Endodermal cell (in vitro differentiated cells): ENCODE results near the gene UXT. TPM values are rescaled to one million over a fixed set of nuclear protein-coding genes. Genes with fewer than 3 reads are reported as not detected.

Source experiments
- DNase-seq: peaks from one replicate; pipeline ENCODE4 v3.0.0-alpha.2; 2017
- H3K27ac ChIP-seq: 2 replicates; pipeline ENCODE4 v1.5.1; 2013; ENCODE audit warnings: mild to moderate bottlenecking, low read depth, low read length, moderate library complexity
- H3K27me3 ChIP-seq: 2 replicates; pipeline ENCODE4 v1.6.1; 2013; ENCODE audit warnings: mild to moderate bottlenecking, low read length, moderate library complexity; ENCODE audit not compliant: insufficient read depth, control insufficient read depth, poor library complexity, severe bottlenecking
- H3K36me3 ChIP-seq: 2 replicates; pipeline ENCODE4 v1.7.0; 2013; ENCODE audit warnings: mild to moderate bottlenecking, low read length, moderate library complexity; ENCODE audit not compliant: control insufficient read depth, insufficient read depth
- H3K4me1 ChIP-seq: one replicate; pipeline ENCODE4 v1.7.0; 2013; ENCODE audit warnings: low read length; ENCODE audit not compliant: control insufficient read depth, insufficient read depth
- H3K4me3 ChIP-seq: 2 replicates; pipeline ENCODE4 v1.5.1; 2013; ENCODE audit warnings: mild to moderate bottlenecking, low read length, moderate library complexity
- H3K9ac ChIP-seq: 2 replicates; pipeline ENCODE4 v1.6.1; 2013; ENCODE audit warnings: mild to moderate bottlenecking, low read length, moderate library complexity; ENCODE audit not compliant: poor library complexity, severe bottlenecking; ENCODE audit errors: extremely low read depth
- H3K9me3 ChIP-seq: 2 replicates; pipeline ENCODE4 v1.6.1; 2013; ENCODE audit warnings: mild to moderate bottlenecking, low read length, moderate library complexity; ENCODE audit not compliant: control insufficient read depth
- H3K27ac Mint-ChIP-seq: 2 replicates; pipeline ENCODE4 v1.8.0; 2020; ENCODE audit warnings: mixed read lengths
- H3K27me3 Mint-ChIP-seq: 2 replicates; pipeline ENCODE4 v1.8.0; 2021; ENCODE audit warnings: mild to moderate bottlenecking, mixed read lengths; ENCODE audit not compliant: insufficient read depth
- H3K36me3 Mint-ChIP-seq: 2 replicates; pipeline ENCODE4 v1.8.0; 2020; ENCODE audit warnings: low read depth, mixed read lengths
- H3K4me1 Mint-ChIP-seq: 2 replicates; pipeline ENCODE4 v1.8.0; 2020; ENCODE audit warnings: mixed read lengths
- H3K4me3 Mint-ChIP-seq: 2 replicates; pipeline ENCODE4 v1.8.0; 2020; ENCODE audit warnings: mild to moderate bottlenecking, moderate library complexity, mixed read lengths
- H3K9me3 Mint-ChIP-seq: 2 replicates; pipeline ENCODE4 v1.8.0; 2020; ENCODE audit warnings: mild to moderate bottlenecking, mixed read lengths
- WGBS, 2 experiments: methylation state at CpG; one replicate each; pipeline versions ENCODE4 v1.1.5 to v1.1.7; 2013; ENCODE audit warnings: missing lambda C conversion rate in 2 of 2, mixed read lengths in 1 of 2; ENCODE audit not compliant: insufficient coverage in 1 of 2, insufficient read length in 1 of 2; 5-methylcytosine and 5-hydroxymethylcytosine counted together
- total RNA-seq, 2 donors: library from RNA; stranded (reverse); fragmentation: NEBNext Ultra II Directional in 1 of 2; extraction: Animal tissue kit (Norgen Biotek cat#: 25700) in 1 of 2; gene quantifications; 2 replicates in 1 of 2; 3 replicates in 1 of 2; pipeline ENCODE4 v1.2.1, GENCODE V29; 2021
- TF ChIP-seq, protein P1 (sequence below): fragments of 200-600 bp; sonication (generic); conservative IDR thresholded peaks from 2 replicates; pipeline ENCODE4 v1.5.0; 2021; ENCODE audit warnings: antibody characterized with exemption, mild to moderate bottlenecking

The UXT gene
- total RNA-seq, 2 donors from 2014 or later, result 83.7 to 99.9 TPM

DNA sequence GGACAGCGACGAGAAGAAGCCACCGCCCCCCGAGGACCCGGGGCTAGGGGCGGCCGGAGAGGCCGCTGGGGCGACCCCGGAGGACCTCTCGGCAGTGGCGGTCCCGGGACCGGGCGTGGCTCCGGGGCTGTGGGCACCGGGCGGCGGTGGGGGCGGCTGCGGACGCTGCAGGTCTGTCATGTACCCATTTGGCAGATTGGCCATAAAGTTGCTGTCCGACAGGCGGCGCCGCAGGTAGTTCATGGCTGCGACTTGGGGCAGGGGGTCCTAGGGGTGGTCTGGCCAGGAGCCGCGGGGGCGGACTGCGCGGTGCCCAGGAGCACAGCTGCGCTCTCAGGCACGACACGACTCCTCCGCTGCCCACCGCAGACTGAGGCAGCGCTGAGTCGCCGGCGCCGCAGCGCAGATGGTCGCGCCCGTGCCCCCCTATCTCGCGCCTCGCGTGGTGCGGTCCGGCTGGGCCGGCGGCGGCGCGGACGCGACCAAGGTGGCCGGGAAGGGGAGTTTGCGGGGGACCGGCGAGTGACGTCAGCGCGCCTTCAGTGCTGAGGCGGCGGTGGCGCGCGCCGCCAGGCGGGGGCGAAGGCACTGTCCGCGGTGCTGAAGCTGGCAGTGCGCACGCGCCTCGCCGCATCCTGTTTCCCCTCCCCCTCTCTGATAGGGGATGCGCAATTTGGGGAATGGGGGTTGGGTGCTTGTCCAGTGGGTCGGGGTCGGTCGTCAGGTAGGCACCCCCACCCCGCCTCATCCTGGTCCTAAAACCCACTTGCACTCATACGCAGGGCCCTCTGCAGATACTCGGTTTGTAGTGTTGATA lies 39.3 kb downstream of the UXT start, which contains the start of gene SYN1:
SYN1 (minus strand) TSS at position 372 of the 817 bp plus-strand sequence; CDS start at position 243, 129 bp downstream.
- H3K27ac ChIP-seq, result no peak within 1 kb of the TSS
- no peak within 1 kb of the TSS for H3K27ac Mint-ChIP-seq
- H3K4me1 ChIP-seq, result no peaks in the 10 kb centered on the region
- H3K27me3 Mint-ChIP-seq, result peaks cover 34% of the 10 kb centered on the region
- WGBS, 2 experiments, result 2 to 20% methylated on average over 1 to 71 of the region's 88 CpGs
- H3K4me3 ChIP-seq, result peak within 1 kb of the TSS; percentile 53
- DNase-seq, result peak; percentile 88
- no peaks in the 10 kb centered on the region for H3K36me3 Mint-ChIP-seq
- H3K9ac ChIP-seq, result no peak within 1 kb of the TSS
- TF ChIP-seq, protein P1, sequence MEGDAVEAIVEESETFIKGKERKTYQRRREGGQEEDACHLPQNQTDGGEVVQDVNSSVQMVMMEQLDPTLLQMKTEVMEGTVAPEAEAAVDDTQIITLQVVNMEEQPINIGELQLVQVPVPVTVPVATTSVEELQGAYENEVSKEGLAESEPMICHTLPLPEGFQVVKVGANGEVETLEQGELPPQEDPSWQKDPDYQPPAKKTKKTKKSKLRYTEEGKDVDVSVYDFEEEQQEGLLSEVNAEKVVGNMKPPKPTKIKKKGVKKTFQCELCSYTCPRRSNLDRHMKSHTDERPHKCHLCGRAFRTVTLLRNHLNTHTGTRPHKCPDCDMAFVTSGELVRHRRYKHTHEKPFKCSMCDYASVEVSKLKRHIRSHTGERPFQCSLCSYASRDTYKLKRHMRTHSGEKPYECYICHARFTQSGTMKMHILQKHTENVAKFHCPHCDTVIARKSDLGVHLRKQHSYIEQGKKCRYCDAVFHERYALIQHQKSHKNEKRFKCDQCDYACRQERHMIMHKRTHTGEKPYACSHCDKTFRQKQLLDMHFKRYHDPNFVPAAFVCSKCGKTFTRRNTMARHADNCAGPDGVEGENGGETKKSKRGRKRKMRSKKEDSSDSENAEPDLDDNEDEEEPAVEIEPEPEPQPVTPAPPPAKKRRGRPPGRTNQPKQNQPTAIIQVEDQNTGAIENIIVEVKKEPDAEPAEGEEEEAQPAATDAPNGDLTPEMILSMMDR, result no peak
- no peaks in the 10 kb centered on the region for H3K27me3 ChIP-seq
- peak within 1 kb of the TSS; percentile 39 for H3K4me3 Mint-ChIP-seq
- H3K9me3 Mint-ChIP-seq, result peaks cover 66% of the 10 kb centered on the region
- no peaks in the 10 kb centered on the region for H3K4me1 Mint-ChIP-seq
- no peaks in the 10 kb centered on the region for H3K9me3 ChIP-seq
- no peaks in the 10 kb centered on the region for H3K36me3 ChIP-seq

DNA sequence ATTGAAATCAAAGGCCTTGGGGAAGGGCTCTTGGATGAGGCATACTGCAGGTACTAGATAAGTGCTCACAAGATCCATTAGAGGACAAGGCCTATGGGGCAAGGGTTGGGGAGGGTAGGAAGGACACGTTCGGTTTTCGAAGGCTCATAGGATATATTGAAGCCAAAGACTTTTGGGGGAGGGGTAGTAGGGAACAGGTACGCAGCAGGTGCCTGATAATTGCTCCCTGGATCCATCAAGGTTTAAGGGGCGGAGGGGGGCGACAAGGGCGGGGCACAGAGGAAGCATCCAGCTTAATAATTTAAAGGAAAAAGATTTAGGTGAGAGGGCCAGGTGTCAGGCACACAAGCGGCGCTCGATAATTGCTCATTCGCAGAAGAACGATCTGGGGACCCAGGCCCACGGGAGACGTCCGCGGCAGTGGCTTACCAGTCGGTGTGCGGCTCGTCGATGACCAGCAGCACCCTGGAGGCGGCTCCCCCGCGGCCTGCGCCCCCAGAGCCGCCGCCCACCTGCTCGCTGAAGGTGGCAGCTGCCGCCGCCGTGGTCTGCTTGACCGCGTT lies 40.0 kb downstream of the UXT start:
- H3K27ac Mint-ChIP-seq, result no peak overlapping the region
- 43% methylated on average over 32 of the region's 32 CpGs; no CpG with 5 or more reads in 1 of the 2 experiments for WGBS, 2 experiments
- H3K4me3 ChIP-seq, result peak overlapping the region; percentile 53
- no peak overlapping the region for H3K9ac ChIP-seq
- H3K27ac ChIP-seq, result no peak overlapping the region
- TF ChIP-seq, protein P1, result no peak
- no peaks in the 10 kb centered on the region for H3K36me3 Mint-ChIP-seq
- no peaks in the 10 kb centered on the region for H3K4me1 ChIP-seq
- peaks cover 67% of the 10 kb centered on the region for H3K9me3 Mint-ChIP-seq
- no peaks in the 10 kb centered on the region for H3K27me3 ChIP-seq
- H3K36me3 ChIP-seq, result no peaks in the 10 kb centered on the region
- peaks cover 34% of the 10 kb centered on the region for H3K27me3 Mint-ChIP-seq
- no peaks in the 10 kb centered on the region for H3K9me3 ChIP-seq
- H3K4me3 Mint-ChIP-seq, result peak overlapping the region; percentile 34
- no peaks in the 10 kb centered on the region for H3K4me1 Mint-ChIP-seq
- no peak for DNase-seq

DNA sequence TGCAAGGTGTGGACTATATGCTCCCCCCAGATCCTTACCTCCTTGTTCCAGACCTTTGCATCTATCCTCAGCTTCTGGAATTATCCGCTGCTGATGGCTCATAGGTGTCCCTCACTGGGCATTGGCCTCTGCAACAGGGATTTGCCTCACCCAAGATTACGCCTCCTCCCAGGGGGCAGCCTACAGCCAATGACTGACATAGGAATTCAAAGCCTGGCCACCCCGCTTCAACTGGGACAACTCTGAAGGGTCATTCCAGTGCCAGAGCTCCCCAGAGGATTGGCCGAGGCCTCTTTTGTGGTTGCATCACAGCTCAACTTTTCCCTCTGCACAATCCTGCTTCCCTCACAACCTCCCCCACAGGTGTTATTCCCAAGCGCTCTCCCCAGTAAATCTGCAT lies 44.4 kb downstream of the UXT start:
- H3K27ac Mint-ChIP-seq, result no peak overlapping the region
- 71 to 80% methylated on average over 1 to 5 of the region's 5 CpGs for WGBS, 2 experiments
- no peaks in the 10 kb centered on the region for H3K27me3 ChIP-seq
- H3K9me3 Mint-ChIP-seq, result peaks cover 64% of the 10 kb centered on the region
- H3K4me3 Mint-ChIP-seq, result no peak overlapping the region
- peaks cover 14% of the 10 kb centered on the region for H3K27me3 Mint-ChIP-seq
- TF ChIP-seq, protein P1, result no peak
- H3K4me3 ChIP-seq, result no peak overlapping the region
- no peak overlapping the region for H3K9ac ChIP-seq
- H3K27ac ChIP-seq, result no peak overlapping the region
- H3K4me1 Mint-ChIP-seq, result no peaks in the 10 kb centered on the region
- no peaks in the 10 kb centered on the region for H3K36me3 ChIP-seq
- no peaks in the 10 kb centered on the region for H3K9me3 ChIP-seq
- no peaks in the 10 kb centered on the region for H3K4me1 ChIP-seq
- H3K36me3 Mint-ChIP-seq, result peaks cover 1% of the 10 kb centered on the region
- no peak for DNase-seq
